ENCODE measurements around the gene YARS1.

The YARS1 gene

DNA sequence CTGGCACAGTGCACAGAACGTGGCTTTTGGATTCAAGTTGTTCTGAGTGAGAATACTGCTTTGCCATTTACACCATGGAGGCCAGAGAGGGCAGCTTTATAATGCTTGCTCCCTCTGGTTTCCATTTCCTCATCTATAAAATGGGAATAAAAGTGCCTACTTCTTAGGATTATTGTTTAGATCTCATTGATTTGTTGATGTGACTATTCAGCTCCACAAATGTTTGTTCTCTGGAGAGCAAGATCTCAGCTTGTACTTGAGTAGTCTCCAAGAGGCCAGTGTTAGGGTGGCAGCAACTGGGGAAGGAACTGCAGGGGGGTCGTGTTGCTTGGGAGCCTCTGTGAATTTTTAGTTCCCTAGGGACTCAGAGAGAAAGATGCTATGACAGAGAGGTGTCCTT lies 55.2 kb downstream of the YARS1 start:
- no peak for DNase-seq

DNA sequence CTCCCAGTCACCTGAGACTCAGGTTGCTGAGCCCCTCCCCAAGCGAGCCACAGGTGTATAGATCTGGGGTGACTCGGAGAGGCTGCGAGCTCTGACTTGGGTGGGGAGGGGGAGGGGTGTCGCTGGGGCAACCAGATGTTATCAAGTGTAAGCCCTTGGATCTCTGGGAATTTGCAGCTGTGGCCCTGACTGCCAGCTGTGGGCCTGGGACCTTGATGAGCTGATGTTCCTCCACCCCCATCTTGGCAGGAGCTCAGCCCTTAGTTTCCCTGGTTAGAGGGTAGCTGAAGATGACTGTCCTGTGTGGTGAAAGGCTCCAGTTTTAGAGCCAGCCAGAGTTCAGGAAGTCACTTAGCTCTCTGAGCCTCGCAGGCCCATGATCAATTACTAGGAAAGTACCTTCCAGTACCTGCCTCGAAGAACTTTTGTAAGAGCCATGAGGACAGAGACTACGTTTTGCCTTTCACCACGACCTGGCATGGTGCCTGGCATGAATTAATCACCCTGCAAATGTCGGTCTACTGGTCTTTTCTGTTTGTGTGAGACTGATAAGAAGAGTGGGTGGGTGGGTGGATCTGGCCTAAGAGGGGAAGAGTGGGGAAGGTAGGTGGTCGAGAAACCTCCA lies 55.8 kb downstream of the YARS1 start:
- no peak for DNase-seq

DNA sequence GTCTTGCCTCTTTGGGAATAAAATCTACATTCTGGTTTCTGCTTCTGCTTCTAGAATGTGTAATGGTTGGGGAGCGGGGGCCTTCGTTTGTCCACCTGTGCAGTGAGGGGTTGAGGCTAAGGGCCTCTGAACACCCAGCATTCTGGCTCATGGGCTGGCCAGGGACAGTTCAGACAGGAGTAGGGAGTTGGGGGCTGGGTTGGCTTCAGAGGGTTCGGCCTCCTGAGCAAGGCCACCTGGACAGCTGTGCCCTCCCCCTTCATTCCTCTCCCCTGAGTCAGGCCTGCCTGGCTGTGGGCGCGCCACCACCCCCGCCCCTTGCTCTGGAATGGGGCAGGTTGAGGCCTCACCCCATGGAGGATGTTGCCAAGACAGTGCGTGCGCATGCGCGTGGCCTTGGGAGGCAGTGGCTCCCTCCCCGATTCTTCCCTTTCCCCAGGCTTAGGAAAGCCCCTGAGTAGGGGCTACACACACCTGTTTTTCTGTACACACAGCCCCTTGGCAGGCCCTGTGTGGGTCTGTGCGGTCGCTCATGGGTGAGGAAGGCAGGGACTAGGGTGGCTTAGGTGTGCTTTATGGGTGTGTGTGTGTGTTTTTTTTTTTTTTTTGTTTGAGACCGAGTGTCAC lies 57.0 kb downstream of the YARS1 start:
- no peak for DNase-seq

DNA sequence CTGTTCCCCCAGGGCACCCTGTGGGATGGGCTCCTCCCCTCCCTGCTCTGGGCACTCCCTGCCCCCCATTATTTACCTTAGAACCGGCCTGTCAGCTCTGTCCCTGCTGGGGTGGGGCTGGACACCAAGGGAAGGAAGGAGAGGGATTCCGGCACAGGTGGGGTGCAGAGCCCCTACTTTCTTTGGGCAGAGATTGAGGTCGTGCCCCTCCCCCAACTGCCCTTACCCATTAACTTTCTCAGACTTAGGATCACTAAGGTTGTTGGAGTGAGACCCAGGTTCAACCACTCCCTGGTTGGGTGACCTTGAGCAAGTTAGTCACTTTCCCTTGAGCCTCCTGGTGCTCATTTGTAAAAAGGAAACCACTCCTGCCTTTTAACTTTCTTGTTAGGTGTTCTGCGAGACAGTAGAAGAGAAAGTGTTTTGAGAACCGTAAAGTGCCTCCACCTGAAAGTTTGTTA lies 57.6 kb downstream of the YARS1 start:
- DNase-seq, result no peak

DNA sequence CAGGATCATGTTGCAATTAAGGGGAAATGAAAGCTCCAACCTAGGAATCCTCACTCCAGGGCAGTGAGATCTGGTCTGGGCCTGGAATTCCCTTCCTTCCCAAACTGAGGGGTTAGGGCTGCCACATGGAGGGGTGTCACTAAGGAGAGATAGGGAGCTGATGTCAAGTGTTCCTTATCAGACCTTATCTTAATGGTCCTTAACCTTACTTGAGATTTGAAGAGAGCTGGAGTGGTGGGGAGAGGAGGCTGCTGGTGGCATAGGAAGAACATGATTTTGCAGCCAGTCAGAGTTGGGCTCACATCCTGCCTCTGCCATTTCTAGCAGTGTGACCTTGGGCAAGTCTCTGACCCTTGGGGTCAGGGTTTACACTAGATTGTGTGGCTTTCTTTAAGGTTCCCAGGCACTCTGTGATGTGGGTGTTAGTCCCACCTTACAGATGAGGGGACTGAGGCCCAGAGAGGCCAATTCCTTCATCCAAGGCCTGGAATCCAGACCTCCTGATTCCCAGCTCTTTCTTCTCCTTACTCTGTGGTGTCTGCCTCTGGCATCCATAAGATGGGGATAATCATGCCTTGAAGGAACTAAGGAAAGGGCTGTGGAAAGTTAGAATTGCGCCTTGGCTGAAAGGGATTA lies 58.2 kb downstream of the YARS1 start:
- DNase-seq, result no peak

DNA sequence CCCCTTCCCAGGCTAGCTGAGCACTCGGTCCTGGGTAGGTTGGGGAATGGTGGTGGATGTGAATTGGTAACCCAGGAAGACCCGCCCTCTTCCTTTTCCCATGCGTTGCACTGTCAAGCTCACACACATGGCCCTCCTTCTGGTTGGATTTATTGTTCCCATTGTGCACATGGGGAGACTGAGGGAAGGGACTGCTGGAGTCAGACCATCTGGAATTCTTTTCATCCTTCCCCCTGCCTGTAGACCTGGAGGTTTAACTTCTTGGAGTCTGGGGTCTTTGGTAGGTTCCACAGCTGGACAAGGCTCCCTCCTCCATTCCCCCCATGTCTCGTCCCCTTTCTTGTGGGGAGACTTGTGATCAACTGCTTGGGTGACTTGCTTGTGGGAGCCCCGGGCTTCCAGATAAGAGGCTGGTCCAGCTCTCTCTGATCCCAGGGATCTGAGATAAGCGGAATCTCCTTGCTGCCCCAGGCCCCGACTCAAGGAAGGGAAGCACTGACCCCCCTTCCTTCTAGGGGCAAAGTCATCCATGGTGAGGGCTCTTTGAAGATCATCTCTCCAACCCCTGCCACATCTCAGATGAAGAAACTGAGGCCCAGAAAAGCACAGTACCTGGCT lies 58.9 kb downstream of the YARS1 start:
- DNase-seq, result no peak

DNA sequence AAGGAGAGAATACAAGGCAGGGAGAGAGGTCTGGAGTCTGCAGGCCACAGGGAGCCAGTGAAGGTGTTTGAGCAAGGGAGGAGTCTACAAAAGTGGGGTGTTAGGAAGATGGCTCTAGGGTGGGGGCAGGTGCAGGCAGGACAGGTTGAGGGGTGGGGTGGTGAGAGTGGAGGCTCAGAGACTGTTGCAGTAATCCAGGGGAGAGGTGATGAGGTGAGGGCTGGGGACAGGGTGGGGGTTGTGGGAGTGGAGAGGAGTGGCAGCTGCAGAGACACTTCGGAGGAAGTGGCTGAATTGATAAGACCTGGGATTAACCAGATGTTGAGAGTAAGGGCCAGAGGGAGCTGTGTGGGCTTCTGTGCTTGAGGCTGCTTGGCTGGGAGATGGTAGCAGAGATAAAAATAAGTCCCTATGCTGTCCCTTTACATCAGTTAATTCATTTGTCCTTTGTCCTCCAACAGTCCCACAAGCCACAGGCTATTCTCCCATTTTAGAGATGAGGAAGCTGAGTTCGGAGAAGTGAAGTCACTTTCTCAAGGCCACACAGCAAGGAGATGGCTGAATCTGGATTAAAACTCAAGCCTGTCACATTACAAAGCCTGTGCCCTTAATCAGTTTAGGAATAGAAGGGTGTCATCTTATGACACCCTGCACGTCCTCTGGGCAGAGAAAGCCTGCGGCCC lies 59.8 kb downstream of the YARS1 start:
- DNase-seq, result no peak

DNA sequence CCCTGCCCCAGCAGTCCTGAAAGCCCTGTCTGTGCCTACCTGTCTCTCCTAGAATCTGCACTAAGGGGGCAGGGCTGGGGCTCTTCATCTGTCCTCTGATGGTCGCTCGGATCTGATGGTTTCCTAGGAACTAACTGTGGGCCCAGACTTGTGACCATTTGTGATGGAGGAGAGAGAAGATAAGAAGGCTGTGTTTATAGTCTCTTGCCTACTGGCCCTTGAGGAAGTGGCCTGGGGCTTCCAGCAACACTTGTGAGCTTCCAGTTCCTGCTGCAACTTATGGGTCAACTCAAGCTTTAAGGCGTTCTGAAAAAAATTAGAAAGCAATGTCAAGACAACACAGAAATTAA lies 61.4 kb downstream of the YARS1 start:
- DNase-seq, result no peak

DNA sequence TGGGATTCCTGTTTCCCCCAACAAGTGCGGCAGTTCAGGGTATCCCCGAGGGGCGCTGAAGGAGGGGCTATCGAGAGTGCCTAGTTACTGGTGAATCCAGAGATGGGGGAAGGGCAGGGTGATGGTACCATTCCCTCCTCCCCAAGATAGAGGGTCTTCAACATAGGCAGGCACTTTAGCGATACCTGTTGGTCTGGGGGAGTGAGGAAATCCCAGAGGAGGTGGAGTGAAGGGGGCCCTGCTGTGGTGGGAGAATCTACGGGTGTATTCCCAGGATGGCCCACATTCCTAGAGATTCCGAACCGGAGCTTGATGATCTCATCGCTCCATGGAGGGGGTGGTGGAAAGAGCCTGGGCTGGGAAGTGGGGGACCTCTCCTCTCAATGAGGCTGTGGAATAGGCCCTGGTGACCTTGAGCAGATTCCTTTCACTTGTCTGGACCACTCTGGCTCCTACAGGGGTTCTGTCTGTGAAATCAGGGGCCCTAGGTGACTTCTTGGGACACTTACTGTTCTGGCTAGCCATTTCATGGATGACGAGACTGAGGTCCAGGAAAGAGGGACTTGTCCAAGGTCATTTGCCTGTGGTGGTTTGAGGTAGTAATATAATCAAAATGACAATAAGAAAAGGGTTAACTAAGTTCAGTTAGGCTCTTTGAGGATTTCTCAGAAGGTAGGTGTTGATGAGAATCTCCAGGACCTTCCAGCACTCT lies 61.9 kb downstream of the YARS1 start:
- DNase-seq, result no peak

DNA sequence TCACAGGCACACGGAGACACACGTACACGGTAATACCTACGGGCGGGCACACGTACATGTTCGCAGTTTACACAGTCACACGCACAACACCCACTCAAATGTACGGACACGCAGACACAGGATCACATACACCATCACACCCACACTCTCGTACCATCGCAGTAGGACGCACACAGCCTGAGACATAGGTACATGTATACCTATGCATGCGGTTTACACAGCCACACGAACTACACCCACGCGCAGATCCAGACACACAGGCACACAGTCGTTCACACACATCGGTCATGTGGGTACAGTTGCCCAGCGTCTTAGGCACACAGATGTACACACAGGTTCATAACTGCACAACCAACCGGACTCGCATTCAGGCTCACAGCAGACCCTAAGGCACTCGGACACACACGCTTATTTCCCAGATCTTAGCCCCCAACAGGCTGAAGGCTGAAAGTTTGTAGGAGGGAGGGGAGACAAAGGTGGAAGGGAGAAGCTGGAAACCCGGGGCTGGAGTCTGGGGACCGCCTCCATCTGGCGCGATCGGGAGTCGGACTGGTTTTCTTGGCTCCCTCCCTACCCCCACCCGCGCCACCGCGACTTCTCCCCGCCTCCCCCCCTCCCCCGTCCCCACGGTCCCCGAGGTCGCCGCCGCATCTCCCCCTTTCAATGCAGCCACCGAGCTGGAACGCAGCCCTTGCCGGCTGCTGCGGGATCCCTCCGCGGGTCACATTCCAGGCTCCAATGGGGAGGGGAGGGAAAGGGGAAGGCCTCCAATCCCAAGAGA lies 62.7 kb downstream of the YARS1 start:
- peak in 4 of 5 experiments; percentile 28 to 55 (median 34) for DNase-seq

DNA sequence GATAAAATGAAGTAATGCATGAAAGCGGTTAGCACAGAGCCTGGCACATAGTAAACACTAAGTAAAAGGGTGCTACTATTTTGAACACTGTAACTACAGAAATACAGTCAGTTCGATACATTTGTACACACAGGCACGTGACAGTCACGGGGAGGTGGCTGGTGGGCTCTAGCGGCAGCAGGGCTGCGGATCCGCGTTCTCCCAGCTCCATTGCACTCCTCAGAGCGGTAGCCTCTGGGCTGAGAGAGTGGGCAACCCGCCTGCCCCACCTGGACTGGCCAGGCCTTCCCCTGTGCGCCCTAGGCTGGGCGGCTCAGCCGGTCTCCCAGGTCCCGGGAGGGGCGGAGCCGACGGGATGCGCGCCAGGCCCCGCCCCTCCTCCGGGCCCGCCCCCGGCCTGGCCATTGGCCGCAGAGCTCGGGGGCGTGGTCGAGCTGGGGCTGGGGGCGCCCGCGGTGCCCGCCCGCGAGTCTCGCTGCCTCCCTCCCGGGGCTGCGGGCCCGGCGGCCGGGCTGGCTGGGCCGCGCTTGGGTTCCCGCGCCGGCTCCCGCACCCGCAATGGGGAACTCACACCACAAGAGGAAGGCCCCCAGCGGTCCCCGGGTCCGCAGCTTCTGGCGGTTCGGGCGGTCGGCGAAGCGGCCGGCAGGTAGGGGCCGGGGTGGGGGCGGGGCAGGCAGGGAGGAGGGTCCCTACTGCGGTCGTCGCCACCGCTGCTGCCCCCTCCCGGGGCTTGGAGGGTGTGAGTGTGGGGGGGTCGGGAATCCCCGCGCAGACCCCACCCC lies 63.4 kb downstream of the YARS1 start:
- peak; percentile 40 to 64 (median 56) for DNase-seq

DNA sequence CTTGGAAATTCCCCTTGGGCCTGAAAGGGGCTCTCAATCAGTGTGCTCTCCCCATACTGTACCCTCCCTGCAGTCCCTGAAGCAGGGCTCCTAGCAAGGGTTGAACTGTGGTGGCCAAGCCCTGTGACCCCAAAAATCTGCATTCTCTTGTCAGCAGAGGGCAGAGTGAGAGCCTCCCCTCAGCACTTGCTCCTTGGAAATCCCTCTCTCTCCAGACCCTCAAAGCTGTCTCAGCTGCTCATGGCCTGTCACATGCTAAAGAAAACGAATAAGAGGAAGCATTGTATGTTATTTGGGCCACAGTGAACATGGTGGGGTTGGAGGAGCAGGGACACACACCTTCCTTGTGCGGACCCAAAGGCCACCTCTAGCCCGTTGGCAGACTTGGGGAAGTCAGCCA lies 67.4 kb downstream of the YARS1 start:
- no peak for DNase-seq

DNA sequence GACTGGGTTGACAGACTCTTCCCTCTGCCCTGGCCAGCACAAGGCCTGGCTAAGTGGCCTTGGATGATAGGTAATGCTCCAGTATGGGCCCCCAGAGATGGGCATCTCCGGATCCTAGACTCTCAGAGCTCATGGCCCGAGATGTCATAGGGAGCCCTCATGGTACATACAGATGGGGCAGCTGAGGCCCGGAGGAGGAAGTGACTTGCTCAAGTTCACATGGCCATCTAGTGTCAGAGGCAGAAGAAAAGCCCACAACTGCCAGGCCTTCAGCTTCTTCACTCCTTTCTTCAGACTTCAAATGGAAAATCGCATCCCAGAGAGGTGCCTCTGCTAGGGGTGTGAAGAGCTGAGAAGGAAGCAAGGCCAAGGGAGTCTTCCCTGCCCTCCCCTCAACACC lies 67.8 kb downstream of the YARS1 start:
- DNase-seq, result no peak

DNA sequence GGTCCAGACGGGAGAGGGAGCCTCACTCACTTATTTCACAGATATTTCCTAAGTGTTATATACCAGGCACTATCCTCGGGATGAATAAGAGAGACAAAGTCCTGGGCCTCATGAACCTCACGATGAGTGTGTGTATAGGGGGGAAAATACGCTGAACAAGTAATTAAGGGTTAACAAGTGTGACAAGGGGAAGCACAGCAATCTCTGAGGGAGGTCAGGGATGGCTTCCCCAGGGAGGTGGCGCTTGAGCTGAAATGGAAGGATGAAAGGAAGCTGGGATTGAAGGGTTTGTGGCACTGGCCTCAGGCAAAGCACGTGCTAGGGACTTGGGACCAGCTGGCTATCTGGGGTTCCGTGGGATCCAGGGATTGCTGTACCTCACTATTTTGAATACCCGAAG lies 68.2 kb downstream of the YARS1 start:
- no peak for DNase-seq

DNA sequence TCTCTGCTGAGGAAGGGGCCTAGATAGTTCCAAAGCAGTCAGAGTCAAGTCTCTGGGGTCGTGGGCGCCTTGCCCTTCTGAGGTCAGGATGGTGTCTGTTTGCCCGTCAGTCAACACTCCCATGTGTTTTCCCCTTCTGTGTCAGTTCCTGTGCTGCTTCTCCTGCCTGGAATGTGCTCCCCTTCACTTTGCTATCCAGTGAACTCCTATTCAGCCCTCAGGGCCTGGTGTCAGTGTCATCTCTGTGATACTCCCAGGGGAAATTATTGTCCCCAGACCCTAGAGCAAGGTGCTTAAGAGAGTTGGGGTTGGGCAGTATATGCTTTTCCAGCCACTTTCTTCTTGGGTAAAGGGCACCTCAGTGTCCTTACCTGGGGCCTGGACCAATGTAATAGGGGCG lies 68.8 kb downstream of the YARS1 start:
- DNase-seq, result no peak

DNA sequence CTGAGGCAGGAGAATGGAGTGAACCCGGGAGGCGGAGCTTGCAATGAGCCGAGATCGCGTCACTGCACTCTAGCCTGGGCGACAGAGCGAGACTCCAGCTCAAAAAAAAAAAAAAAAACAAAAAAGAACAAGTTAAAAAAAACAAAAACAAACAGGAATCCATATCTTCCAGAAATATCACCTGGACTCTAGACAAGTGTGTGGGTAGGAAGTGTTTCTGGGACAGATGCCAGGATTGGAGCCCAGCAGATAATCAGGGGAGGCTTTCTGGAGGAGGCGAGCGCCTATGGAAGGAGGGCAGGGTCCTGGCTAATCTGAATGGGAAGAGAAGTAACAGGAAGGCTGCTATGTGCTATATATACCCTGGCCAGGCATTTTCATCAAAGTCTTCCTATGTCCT lies 71.0 kb downstream of the YARS1 start:
- DNase-seq, result no peak

DNA sequence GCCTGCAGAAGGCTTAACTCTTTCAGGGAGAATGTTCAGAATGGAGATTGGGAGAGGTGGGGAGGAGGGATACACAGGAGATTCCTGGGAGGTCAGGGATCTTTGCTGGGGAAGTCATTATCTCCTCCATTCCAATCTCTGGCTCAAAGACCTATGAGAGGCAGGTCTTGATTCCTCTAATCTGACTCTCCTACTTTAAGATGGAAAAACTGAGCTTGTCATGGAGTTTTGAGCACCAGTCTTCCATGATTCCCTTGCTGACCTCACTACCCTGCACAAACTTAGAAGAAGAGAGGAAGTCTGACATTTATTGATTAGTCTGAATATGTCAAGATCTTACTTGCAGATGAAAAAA lies 73.1 kb downstream of the YARS1 start:
- DNase-seq, result no peak

DNA sequence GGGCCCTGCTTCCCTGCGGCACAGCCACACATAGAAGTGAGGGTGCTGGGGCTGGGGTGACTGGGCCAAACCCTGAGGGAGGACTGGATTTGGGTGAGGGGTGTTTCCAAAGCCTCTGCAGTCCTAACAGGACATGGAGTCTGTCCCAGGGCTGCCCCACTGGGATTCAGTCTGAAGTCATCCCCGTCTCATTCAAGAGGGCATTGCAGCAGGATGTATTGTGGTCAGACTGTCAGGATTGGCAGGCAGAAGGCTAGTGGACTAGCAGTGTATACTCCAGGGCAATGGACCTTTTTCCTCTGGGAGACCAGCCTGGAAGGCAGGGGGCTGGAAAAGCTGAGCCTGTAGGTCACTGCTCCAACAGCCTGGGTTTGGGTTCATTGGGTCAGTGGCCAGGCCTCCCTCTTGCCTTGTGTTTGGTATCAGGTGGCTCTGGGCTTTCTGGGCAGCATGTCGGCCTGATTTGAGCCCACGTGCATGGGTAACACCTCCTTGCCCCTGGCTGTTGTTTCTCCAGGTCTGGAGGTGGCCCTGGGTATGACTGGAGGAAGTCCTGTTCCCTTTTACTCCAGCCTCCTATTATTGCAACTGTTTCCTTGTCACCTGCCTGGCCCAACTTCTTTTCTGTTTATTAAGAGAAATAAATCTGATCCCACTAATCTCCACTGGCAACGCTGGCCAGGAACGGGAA lies 73.6 kb downstream of the YARS1 start:
- no peak for DNase-seq

DNA sequence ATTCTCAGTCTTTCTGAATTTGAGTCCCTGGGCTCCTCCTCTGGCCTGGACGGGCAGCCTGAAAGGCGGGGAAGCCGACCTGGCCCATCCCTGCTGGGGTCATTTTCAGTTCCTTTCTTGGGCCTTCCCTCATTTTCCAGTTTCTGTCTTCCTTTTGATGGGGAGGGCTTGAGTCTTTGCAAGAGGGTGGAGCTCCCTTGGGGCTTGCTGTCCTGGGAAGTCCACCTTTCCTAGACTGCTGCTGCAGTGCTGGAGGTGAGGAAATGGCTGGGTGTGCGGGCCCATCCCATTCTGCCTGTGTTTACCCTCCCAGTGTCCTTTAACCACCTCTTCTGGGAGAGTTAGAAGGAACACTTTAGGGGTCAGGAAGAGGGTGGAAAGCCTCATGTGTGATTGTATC lies 74.2 kb downstream of the YARS1 start:
- no peak for DNase-seq

DNA sequence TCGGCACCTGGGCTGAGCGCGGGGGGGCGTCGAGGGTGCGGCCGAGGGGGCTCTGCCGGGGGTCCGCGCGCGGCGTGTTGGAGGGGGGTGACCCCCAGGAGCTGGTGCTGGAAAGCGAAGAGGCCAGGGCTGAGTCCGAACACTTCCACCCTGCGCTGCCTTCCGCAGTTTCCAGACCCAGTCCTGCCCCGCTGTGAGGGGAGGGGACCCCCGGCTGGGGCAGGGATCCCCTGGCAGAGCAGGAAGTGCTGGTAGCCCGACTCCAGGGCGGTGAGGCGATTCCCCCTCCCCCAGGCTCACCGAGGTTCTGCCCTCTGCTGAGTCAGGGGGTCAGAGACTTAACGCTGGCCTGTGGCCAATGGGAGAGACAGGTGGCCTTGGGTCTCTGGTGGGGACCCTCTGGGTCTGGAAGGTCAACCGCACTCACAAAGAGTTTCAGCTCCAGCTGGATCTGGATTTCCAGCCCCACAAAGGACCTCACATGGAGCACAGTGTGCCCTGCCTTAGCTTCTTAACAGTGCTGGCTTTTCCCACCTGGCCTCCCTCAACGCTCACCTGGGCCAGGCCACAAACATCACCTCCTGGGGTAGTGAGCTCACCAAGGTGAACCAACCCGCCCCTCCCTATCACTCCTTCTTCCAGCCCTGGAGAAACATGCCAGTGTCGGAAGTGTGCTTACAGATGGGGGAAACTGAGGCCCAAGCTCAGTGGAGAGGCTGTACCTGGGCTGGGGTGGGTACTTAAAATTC lies 74.8 kb downstream of the YARS1 start:
- no peak for DNase-seq

Measured in T-helper 2 cell (primary cell).